ENCODE measurements around the gene DUSP8.

DUSP8 gene

DNA sequence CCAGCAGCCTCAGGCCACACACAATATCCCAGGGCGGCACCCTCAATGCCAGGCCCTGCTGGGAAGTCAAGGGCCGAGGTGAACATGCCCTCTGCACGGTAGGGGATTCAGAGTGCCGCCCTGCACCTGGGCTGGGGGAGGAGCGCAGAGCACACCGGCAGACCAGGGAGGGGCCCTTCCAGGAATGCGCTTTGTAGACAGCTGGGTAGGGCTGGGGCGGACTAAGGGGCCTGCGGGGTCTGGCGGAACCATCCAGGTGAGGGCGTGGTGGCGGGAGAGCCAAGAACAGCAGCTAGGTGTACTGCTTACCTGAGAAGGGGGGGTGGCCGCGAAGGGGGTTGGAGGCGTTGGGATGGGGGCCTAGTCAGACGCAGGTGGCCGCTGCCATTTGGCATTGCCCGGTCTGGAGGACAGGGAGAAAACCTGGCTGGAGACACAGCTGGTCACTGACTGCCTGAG is 26.0 kb downstream of the DUSP8 start:
- peak overlapping the region; percentile 83 for H3K4me3 ChIP-seq
- TF ChIP-seq, protein P1, sequence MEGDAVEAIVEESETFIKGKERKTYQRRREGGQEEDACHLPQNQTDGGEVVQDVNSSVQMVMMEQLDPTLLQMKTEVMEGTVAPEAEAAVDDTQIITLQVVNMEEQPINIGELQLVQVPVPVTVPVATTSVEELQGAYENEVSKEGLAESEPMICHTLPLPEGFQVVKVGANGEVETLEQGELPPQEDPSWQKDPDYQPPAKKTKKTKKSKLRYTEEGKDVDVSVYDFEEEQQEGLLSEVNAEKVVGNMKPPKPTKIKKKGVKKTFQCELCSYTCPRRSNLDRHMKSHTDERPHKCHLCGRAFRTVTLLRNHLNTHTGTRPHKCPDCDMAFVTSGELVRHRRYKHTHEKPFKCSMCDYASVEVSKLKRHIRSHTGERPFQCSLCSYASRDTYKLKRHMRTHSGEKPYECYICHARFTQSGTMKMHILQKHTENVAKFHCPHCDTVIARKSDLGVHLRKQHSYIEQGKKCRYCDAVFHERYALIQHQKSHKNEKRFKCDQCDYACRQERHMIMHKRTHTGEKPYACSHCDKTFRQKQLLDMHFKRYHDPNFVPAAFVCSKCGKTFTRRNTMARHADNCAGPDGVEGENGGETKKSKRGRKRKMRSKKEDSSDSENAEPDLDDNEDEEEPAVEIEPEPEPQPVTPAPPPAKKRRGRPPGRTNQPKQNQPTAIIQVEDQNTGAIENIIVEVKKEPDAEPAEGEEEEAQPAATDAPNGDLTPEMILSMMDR (IDR thresholded peaks at IDR 0.05): no peak
- no peak overlapping the region for H3K27ac ChIP-seq
- no peak for DNase-seq (ENCODE audit: low spot score)

DNA sequence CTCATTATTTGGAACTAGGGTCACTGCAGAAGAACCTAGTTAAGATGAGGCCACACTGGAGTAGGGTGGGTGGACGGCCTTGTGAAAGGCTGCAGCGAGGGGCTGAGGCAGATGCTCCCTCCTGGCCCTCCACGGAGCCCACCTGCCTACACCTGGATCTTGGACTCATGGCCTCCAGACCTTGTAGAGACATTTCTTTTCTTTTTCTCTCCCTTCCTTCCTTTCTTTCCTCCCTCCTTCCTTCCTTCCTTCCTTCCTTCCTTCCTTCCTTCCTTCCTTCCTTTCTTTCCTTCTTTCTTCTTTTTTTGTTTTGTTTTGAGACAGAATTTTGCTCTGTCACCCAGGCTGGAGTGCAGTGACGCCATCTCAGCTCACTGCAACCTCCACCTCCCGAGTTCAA is 26.6 kb downstream of the DUSP8 start:
- no peak for DNase-seq (ENCODE audit: low spot score)
- H3K4me3 ChIP-seq: no peak overlapping the region
- TF ChIP-seq, protein P1 (IDR thresholded peaks at IDR 0.05): no peak
- no peak overlapping the region for H3K27ac ChIP-seq

DNA sequence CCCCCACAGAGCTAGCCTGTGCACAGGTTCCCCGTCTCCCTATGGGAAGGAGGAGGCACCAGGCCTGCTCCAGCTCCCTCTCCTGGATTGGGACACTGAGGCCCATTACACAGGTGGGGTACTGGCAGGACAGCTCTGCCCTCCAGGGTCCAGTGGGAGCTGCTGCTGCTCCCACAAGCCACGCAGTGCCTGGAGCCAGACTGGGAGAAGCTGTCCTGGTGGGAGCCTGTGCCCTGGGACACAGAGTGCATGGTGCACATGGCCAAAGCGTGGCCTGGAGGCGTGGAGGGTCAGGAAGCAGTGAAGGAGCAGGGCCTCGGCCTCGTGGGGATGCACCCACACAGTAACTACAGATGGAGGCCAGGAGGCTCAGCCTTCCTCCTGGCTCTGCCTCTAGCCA is 27.5 kb downstream of the DUSP8 start:
- Histone ChIP-seq H3K27ac (no peak overlapping the region), H3K4me3 (no peak overlapping the region)
- TF ChIP-seq, protein P1 (IDR thresholded peaks at IDR 0.05): no peak
- DNase-seq (ENCODE audit: low spot score): no peak

GRCh38 chr11:1543606-1544263 is 28.3 kb downstream of the DUSP8 start:
- no peak overlapping the region for H3K27ac ChIP-seq
- no peak for DNase-seq (ENCODE audit: low spot score)
- TF ChIP-seq, protein P1 (IDR thresholded peaks at IDR 0.05): no peak

DNA sequence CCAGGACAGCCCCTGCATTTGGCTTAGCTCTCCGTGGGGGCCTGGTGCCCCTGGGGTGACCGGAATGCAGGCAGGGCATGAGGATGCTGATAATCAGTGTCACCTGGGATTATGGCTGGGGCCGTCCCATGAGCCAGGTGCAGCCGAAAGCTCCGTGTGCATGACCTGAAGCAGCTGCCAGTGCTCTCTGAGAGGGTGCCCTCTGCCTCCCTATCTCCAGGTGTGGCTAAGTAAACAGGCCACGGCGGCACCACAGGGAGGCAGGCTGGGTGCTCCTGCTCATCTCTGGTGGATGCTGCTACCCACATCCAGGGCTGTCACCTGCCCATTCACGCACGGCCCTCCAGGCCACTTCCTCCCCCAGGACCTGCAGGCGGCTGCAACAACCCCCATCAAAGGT is 29.8 kb downstream of the DUSP8 start:
- no peak for DNase-seq (ENCODE audit: low spot score)
- TF ChIP-seq, protein P1 (IDR thresholded peaks at IDR 0.05): no peak
- Histone ChIP-seq H3K27ac (no peak overlapping the region), H3K4me3 (no peak overlapping the region)

More at GRCh38 chr11:1543606-1544263, 28.3 kb downstream of the DUSP8 start:
- H3K4me3 ChIP-seq: no peak overlapping the region

GRCh38 chr11:1541474-1542204 is 30.4 kb downstream of the DUSP8 start:
- no peak overlapping the region for H3K27ac ChIP-seq
- TF ChIP-seq, protein P1 (IDR thresholded peaks at IDR 0.05): no peak
- H3K4me3 ChIP-seq: no peak overlapping the region
- DNase-seq (ENCODE audit: low spot score): no peak

GRCh38 chr11:1540074-1540473 is 32.0 kb downstream of the DUSP8 start:
- H3K27ac ChIP-seq: no peak overlapping the region
- TF ChIP-seq, protein P1 (IDR thresholded peaks at IDR 0.05): no peak

More at GRCh38 chr11:1540074-1540473, 32.0 kb downstream of the DUSP8 start:
- no peak overlapping the region for H3K4me3 ChIP-seq
- DNase-seq (ENCODE audit: low spot score): no peak

Data from coronary artery (tissue), 2 donors.